Upper lobe of left lung (tissue), 6 donors: ENCODE data around the gene NME8. TPM values are rescaled to one million over a fixed set of nuclear protein-coding genes. Genes with fewer than 3 reads are reported as not detected.
A peak's percentile ranks its signal among the peaks of the same experiment; 100 is the strongest.

Source experiments
- ATAC-seq, 2 donors: fragments of 200-7000 bp; cut with Tn5 transposase; one replicate each; pipeline ENCODE4 v1.9.1; 2022; ENCODE audit warnings: mild to moderate bottlenecking in 2 of 2, moderate library complexity in 2 of 2; ENCODE audit not compliant: low FRiP score in 2 of 2
- DNase-seq, 2 donors: peaks; one replicate each; pipeline ENCODE4 v3.0.0-alpha.2; 2019 to 2020
- H3K27ac ChIP-seq, 4 donors: fragments of 200-600 bp; sonication (generic); one replicate each; pipeline ENCODE4 v1.5.1; 2016 to 2019
- H3K27me3 ChIP-seq, 4 donors: fragments of 200-600 bp; sonication (generic); one replicate each; pipeline ENCODE4 v1.5.1; 2017 to 2019
- H3K36me3 ChIP-seq, 4 donors: fragments of 200-600 bp; sonication (generic); one replicate each; pipeline ENCODE4 v1.5.1; 2016 to 2019
- H3K4me1 ChIP-seq, 4 donors: fragments of 200-600 bp; sonication (generic); one replicate each; pipeline ENCODE4 v1.5.1; 2018 to 2019
- H3K4me3 ChIP-seq, 4 donors: fragments of 200-600 bp; sonication (generic); one replicate each; pipeline ENCODE4 v1.5.1; 2017 to 2019; ENCODE audit warnings: mild to moderate bottlenecking in 2 of 4, moderate library complexity in 1 of 4
- H3K9me3 ChIP-seq, 4 donors: fragments of 200-600 bp; sonication (generic); one replicate each; pipeline ENCODE4 v1.5.1; 2018 to 2019
- EP300 ChIP-seq, 4 donors: sonication (generic); formaldehyde crosslinking; IDR thresholded peaks; one replicate each; pipeline ENCODE4 v1.5.1; 2017; ENCODE audit warnings: antibody characterized with exemption in 4 of 4, control low read depth in 2 of 4
- POLR2A ChIP-seq, 4 donors: fragments of 450-650 bp; IDR thresholded peaks; one replicate each; pipeline ENCODE4 v1.5.1; 2016 to 2017; ENCODE audit warnings: antibody characterized with exemption in 4 of 4, mild to moderate bottlenecking in 2 of 4
- POLR2AphosphoS5 ChIP-seq, 2 donors: sonication (generic); formaldehyde crosslinking; IDR thresholded peaks; one replicate each; pipeline ENCODE4 v1.5.1; 2017; ENCODE audit warnings: antibody characterized with exemption in 2 of 2
- WGBS, 2 donors: methylation state at CpG; one replicate each; pipeline ENCODE4 v1.1.5; 2017 to 2018; 5-methylcytosine and 5-hydroxymethylcytosine counted together
- total RNA-seq, 6 donors: library from RNA; depleted of rRNA in 4 of 6; stranded (reverse); fragments of >200 nt in 4 of 6; gene quantifications; one replicate each; pipeline versions ENCODE4 v1.1.0 to v1.2.1, GENCODE V29; 2016 to 2021
- TF ChIP-seq, protein P1 (sequence below), 6 experiments: fragments of 450-650 bp in 4 of 6; fragments of 200-600 bp in 2 of 6; sonication (generic) in 2 of 6; IDR thresholded peaks; one replicate each; pipeline ENCODE4 v1.5.1; 2016 to 2019; ENCODE audit warnings: antibody characterized with exemption in 6 of 6
- donor health status: DM: no; HTN: no; CAD: no; lungs with moderate emphysema.
- donor health status: DM: no; HTN: yes; CAD: no; lungs with severe emphysema.

Gene NME8
- total RNA-seq, 6 donors from 2014 or later: 0.91 to 6.3 (median 1.1) TPM; not detected in 2

DNA sequence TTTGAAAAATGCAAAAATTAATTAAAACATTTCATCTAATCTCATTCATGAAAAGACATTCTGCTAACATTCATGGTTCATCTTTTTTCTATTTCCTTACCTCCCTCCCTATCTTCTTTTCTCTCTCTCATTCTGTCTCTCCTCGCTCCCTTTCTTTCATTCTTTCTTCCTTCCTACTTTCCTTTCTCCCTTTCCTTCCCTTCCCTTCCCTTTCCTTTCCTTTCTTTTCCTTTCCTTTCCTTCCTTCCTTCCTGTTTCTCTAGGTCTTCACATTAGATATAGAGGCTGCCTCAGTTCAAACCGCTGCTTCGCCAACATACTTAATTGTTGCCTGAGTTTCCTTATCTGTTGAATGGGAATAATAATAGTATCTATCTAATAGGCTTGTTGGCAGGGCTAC is 46.3 kb downstream of the NME8 start:
- 87 to 89% methylated on average over 3 of the region's 3 CpGs for WGBS, 2 donors

DNA sequence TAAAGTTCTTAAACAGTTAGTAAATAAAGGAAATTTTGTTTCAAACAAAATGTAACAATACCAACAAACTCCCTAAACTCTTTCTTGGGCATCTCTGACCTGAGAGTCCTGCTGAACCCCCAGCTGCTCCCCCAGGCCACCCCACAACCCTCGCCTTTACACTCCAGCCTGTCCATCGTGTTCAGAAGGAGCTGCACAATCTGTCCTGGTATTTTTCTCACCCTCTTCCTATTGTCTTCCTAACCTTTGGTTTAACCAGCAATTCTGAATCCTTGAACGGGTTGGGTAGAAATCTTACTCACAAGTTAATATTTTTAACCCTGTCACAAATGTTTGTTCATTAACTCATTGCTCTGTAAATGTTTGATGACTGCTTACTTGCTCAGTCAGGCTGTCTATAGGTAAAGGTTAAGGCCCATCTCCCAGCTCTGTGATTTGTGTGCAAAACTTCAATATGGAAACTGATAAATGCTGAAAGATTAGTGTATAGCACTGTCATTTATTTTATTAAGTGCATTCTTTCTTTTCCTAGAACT is 51.4 kb downstream of the NME8 start:
- ATAC-seq (no peak), DNase-seq (no peak)
- TF ChIP-seq POLR2A (IDR thresholded peaks at IDR 0.05): no peak
- TF ChIP-seq, protein P1, sequence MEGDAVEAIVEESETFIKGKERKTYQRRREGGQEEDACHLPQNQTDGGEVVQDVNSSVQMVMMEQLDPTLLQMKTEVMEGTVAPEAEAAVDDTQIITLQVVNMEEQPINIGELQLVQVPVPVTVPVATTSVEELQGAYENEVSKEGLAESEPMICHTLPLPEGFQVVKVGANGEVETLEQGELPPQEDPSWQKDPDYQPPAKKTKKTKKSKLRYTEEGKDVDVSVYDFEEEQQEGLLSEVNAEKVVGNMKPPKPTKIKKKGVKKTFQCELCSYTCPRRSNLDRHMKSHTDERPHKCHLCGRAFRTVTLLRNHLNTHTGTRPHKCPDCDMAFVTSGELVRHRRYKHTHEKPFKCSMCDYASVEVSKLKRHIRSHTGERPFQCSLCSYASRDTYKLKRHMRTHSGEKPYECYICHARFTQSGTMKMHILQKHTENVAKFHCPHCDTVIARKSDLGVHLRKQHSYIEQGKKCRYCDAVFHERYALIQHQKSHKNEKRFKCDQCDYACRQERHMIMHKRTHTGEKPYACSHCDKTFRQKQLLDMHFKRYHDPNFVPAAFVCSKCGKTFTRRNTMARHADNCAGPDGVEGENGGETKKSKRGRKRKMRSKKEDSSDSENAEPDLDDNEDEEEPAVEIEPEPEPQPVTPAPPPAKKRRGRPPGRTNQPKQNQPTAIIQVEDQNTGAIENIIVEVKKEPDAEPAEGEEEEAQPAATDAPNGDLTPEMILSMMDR (IDR thresholded peaks at IDR 0.05): no peak
- TF ChIP-seq EP300 (IDR thresholded peaks at IDR 0.05): no peak
- Histone ChIP-seq H3K27me3 (no peaks in the 10 kb centered on the region), H3K27ac (no peak overlapping the region), H3K4me1 (no peaks in the 10 kb centered on the region), H3K9me3 (no peaks in the 10 kb centered on the region), H3K4me3 (no peak overlapping the region), H3K36me3 (no peaks in the 10 kb centered on the region)
- 75 to 80% methylated on average over 3 of the region's 3 CpGs for WGBS, 2 donors

More for the DNA sequence above, 46.3 kb downstream of the NME8 start:
- DNase-seq: no peak
- Histone ChIP-seq H3K9me3 (no peaks in the 10 kb centered on the region), H3K4me1 (no peaks in the 10 kb centered on the region), H3K27ac (no peak overlapping the region), H3K4me3 (no peak overlapping the region), H3K36me3 (no peaks in the 10 kb centered on the region), H3K27me3 (no peaks in the 10 kb centered on the region)
- ATAC-seq: no peak
- no peak for TF ChIP-seq POLR2A (IDR thresholded peaks at IDR 0.05)
- TF ChIP-seq, protein P1 (IDR thresholded peaks at IDR 0.05): no peak
- no peak for TF ChIP-seq EP300 (IDR thresholded peaks at IDR 0.05)
- TF ChIP-seq POLR2AphosphoS5 (IDR thresholded peaks at IDR 0.05): no peak

DNA sequence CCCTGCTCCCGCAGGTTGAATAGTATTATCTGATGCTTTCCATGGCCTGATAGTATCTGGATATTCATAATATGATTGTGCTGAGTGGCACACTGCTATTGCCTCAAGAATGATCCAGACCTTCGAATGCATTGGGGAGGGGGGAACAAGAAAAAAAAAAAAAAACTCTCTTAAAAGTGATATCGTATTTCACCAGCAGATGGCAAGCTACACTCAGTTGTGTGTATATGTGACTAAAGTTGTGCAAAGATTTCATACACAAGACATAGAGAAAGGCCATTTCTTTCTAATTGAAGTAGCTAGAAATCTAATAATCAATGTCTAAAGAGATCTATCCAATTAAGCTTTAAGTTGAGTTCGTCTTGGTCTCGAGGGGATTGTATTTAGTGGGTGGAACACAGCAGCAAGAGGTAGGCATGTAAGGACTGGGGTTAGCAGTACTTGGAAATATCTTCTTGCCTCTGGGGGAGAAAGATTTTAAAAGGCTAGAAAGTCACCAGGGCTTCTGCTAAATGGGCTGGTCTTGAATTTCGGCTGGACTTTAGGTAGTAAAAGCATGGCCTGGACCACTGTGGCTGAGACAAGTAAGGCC is 52.9 kb downstream of the NME8 start:
- WGBS, 2 donors: 18 to 26% methylated on average over 6 of the region's 6 CpGs
- Histone ChIP-seq H3K36me3 (no peaks in the 10 kb centered on the region), H3K27me3 (no peaks in the 10 kb centered on the region), H3K4me3 (no peak overlapping the region), H3K27ac (no peak overlapping the region), H3K4me1 (no peaks in the 10 kb centered on the region), H3K9me3 (no peaks in the 10 kb centered on the region)
- TF ChIP-seq POLR2A (IDR thresholded peaks at IDR 0.05): no peak
- TF ChIP-seq, protein P1 (IDR thresholded peaks at IDR 0.05): peak; percentile 15 to 62 (median 38)
- DNase-seq: no peak
- ATAC-seq: peak in 1 of 2 donors; percentile 86

DNA sequence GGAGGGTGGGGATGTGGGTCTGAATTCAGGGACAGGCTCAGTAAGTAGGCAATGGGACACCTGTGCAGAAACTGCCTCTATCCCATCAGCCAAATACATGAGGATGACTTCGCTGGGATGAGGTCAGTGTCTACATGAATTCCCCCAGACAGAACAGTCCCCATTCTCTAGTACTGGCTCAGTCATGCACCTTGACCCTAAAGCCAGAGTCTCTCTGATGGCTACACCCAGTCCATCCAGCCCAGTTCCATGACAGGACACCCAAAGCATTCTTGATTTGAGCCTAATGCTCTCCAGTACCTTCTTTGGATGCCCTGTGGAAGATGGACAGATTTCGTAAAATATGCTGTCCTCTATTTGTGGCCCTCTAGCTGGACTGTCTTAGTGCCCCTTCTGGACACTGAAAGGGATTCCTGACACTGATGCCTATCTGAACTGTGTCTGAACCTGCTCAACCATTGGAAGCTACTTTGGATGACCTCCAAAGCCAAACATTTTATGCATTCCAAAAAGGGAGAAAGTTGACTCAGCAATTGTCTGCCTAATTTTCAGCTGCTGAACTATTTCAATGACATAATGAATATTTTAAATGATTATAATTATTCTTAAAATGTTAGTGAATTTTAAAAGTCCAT is 53.6 kb downstream of the NME8 start:
- peak in 1 of 2 donors; percentile 82 for ATAC-seq
- no peak overlapping the region for H3K27ac ChIP-seq

More for the DNA sequence above, 53.6 kb downstream of the NME8 start:
- Histone ChIP-seq H3K4me1 (no peaks in the 10 kb centered on the region), H3K27me3 (no peaks in the 10 kb centered on the region), H3K9me3 (no peaks in the 10 kb centered on the region), H3K4me3 (no peak overlapping the region), H3K36me3 (no peaks in the 10 kb centered on the region)
- WGBS, 2 donors: 85 to 96% methylated on average over 2 of the region's 2 CpGs
- TF ChIP-seq POLR2AphosphoS5 (IDR thresholded peaks at IDR 0.05) (no peak), POLR2A (IDR thresholded peaks at IDR 0.05) (no peak), EP300 (IDR thresholded peaks at IDR 0.05) (no peak)
- TF ChIP-seq, protein P1 (IDR thresholded peaks at IDR 0.05): no peak
- no peak for DNase-seq
